Measurements from ENCODE around the gene C1QTNF9B. TPM values are rescaled to one million over a fixed set of nuclear protein-coding genes. Genes with fewer than 3 reads are reported as not detected.

The C1QTNF9B gene
- polyA plus RNA-seq, 3 donors: not detected

- Histone ChIP-seq H3K4me2 (replicated peaks; ENCODE audit: extremely low read depth, low read length, poor library complexity, severe bottlenecking) (no peak overlapping the region), H3K4me3 (replicated peaks in 1 of 3; ENCODE audit: low read depth in 2 of 3, low read length in 3 of 3) (no peak overlapping the region), H3K9me3 (replicated peaks in 1 of 2; ENCODE audit: control insufficient read depth in 1 of 2, insufficient read depth in 1 of 2, low read length in 2 of 2) (no peaks in the 10 kb centered on the region), H3K9ac (ENCODE audit: insufficient read depth, low read length, poor library complexity, severe bottlenecking) (no peak overlapping the region), H3K4me1 (ENCODE audit: control insufficient read depth in 1 of 2, insufficient read depth in 2 of 2, low read length in 2 of 2) (no peaks in the 10 kb centered on the region), H4K20me1 (ENCODE audit: insufficient read depth, low read length) (no peaks in the 10 kb centered on the region), H3K79me2 (ENCODE audit: insufficient read depth, low read length) (no peaks in the 10 kb centered on the region), H3K27me3 (ENCODE audit: control insufficient read depth in 2 of 2, insufficient read depth in 2 of 2, low read length in 2 of 2) (no peaks in the 10 kb centered on the region), H3K36me3 (replicated peaks in 1 of 2; ENCODE audit: control insufficient read depth in 1 of 2, insufficient read depth in 2 of 2, low read length in 2 of 2) (no peaks in the 10 kb centered on the region), H2AFZ (ENCODE audit: insufficient read depth, low read depth, low read length, poor library complexity, severe bottlenecking) (no peak overlapping the region), H3K27ac (ENCODE audit: low read depth in 1 of 2, low read length in 2 of 2) (no peak overlapping the region)
- Mint-ChIP-seq H3K36me3 (peaks cover 4 to 6% of the 10 kb centered on the region in 2 donors), H3K27me3 (ENCODE audit: low read depth in 3 of 3) (peaks cover 0 to under 1% (median 0%) of the 10 kb centered on the region in 3 donors), H3K9me3 (no peaks in the 10 kb centered on the region), H3K4me1 (no peaks in the 10 kb centered on the region), H3K27ac (no peak overlapping the region), H3K4me3 (no peak overlapping the region)
- 83% methylated on average over 1 of the region's 3 CpGs for WGBS (ENCODE audit: insufficient coverage)
- DNase-seq: no peak
- no peak for TF ChIP-seq CTCF (IDR thresholded peaks at IDR 0.05)
- intact Hi-C loops (cut with micrococcal nuclease): no loop called here
These were observed 41.9 kb downstream of the C1QTNF9B start for GRCh38 chr13:23855360-23855759.

GRCh38 chr13:23852351-23852750 lies 45.0 kb downstream of the C1QTNF9B start:
- Mint-ChIP-seq H3K4me3 (no peak overlapping the region), H3K27ac (no peak overlapping the region), H3K9me3 (no peaks in the 10 kb centered on the region), H3K4me1 (no peaks in the 10 kb centered on the region), H3K36me3 (peaks cover 4 to 10% of the 10 kb centered on the region in 2 donors), H3K27me3 (ENCODE audit: low read depth in 3 of 3) (peaks cover 0 to 2% (median 0%) of the 10 kb centered on the region in 3 donors)
- Histone ChIP-seq H2AFZ (ENCODE audit: insufficient read depth, low read depth, low read length, poor library complexity, severe bottlenecking) (no peak overlapping the region), H4K20me1 (ENCODE audit: insufficient read depth, low read length) (no peaks in the 10 kb centered on the region), H3K27me3 (ENCODE audit: control insufficient read depth in 2 of 2, insufficient read depth in 2 of 2, low read length in 2 of 2) (no peaks in the 10 kb centered on the region), H3K9ac (ENCODE audit: insufficient read depth, low read length, poor library complexity, severe bottlenecking) (no peak overlapping the region), H3K4me3 (replicated peaks in 1 of 3; ENCODE audit: low read depth in 2 of 3, low read length in 3 of 3) (no peak overlapping the region), H3K9me3 (replicated peaks in 1 of 2; ENCODE audit: control insufficient read depth in 1 of 2, insufficient read depth in 1 of 2, low read length in 2 of 2) (no peaks in the 10 kb centered on the region), H3K36me3 (replicated peaks in 1 of 2; ENCODE audit: control insufficient read depth in 1 of 2, insufficient read depth in 2 of 2, low read length in 2 of 2) (no peaks in the 10 kb centered on the region), H3K27ac (ENCODE audit: low read depth in 1 of 2, low read length in 2 of 2) (no peak overlapping the region), H3K4me2 (replicated peaks; ENCODE audit: extremely low read depth, low read length, poor library complexity, severe bottlenecking) (no peak overlapping the region), H3K4me1 (ENCODE audit: control insufficient read depth in 1 of 2, insufficient read depth in 2 of 2, low read length in 2 of 2) (no peaks in the 10 kb centered on the region), H3K79me2 (ENCODE audit: insufficient read depth, low read length) (no peaks in the 10 kb centered on the region)
- no CpG with 5 or more reads among the region's 2 CpGs for WGBS (ENCODE audit: insufficient coverage)
- intact Hi-C loops (cut with micrococcal nuclease): no loop called here
- DNase-seq: no peak
- TF ChIP-seq CTCF (IDR thresholded peaks at IDR 0.05): no peak
